ENCODE results near the gene LRATD1. TPM values are rescaled to one million over a fixed set of nuclear protein-coding genes. Genes with fewer than 3 reads are reported as not detected.
A peak's percentile ranks its signal among the peaks of the same experiment; 100 is the strongest.

LRATD1 gene
- total and polyA plus RNA-seq, 2 experiments from 2014 or later: 42.1 to 49.9 TPM

GRCh38 chr2:14634182-14634488 lies 1.6 kb downstream of the LRATD1 start:
- Histone ChIP-seq H3K27ac (peak overlapping the region; percentile 57), H3K36me3 (replicated peaks; ENCODE audit: insufficient read depth, low read depth) (no peaks in the 10 kb centered on the region), H2AFZ (peak overlapping the region; percentile 56), H3K9me2 (replicated peaks; ENCODE audit: insufficient read depth) (no peaks in the 10 kb centered on the region), H3K4me2 (peak overlapping the region; percentile 96), H3K4me3 (peak overlapping the region; percentile 47), H3K27me3 (peaks cover 13% of the 10 kb centered on the region), H3K4me1 (ENCODE audit: insufficient read depth) (peaks cover 8% of the 10 kb centered on the region), H4K20me1 (ENCODE audit: insufficient read depth, poor library complexity, severe bottlenecking) (peaks cover 8% of the 10 kb centered on the region), H3K9me3 (ENCODE audit: low read depth) (no peaks in the 10 kb centered on the region), H3K79me2 (peaks cover 43% of the 10 kb centered on the region)
- TF ChIP-seq EZH2 (IDR thresholded peaks at IDR 0.05; ENCODE audit: borderline replicate concordance) (no peak), EZH2phosphoT487 (IDR thresholded peaks at IDR 0.05; ENCODE audit: low read depth, severe bottlenecking, unreplicated experiment) (no peak)
- TF ChIP-seq, protein P1, sequence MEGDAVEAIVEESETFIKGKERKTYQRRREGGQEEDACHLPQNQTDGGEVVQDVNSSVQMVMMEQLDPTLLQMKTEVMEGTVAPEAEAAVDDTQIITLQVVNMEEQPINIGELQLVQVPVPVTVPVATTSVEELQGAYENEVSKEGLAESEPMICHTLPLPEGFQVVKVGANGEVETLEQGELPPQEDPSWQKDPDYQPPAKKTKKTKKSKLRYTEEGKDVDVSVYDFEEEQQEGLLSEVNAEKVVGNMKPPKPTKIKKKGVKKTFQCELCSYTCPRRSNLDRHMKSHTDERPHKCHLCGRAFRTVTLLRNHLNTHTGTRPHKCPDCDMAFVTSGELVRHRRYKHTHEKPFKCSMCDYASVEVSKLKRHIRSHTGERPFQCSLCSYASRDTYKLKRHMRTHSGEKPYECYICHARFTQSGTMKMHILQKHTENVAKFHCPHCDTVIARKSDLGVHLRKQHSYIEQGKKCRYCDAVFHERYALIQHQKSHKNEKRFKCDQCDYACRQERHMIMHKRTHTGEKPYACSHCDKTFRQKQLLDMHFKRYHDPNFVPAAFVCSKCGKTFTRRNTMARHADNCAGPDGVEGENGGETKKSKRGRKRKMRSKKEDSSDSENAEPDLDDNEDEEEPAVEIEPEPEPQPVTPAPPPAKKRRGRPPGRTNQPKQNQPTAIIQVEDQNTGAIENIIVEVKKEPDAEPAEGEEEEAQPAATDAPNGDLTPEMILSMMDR (IDR thresholded peaks at IDR 0.05; ENCODE audit: poor library complexity): no peak
- 2% methylated on average over 28 of the region's 31 CpGs for WGBS (ENCODE audit: low lambda C conversion rate, missing lambda C conversion rate)
- DNase-seq (ENCODE audit: low spot score): no peak

- H3K9me3 ChIP-seq (ENCODE audit: low read depth): no peaks in the 10 kb centered on the region
- H3K4me1 ChIP-seq (ENCODE audit: insufficient read depth): peaks cover 8% of the 10 kb centered on the region
- peak; percentile 91 for DNase-seq (ENCODE audit: low spot score)
- H3K9me2 ChIP-seq (replicated peaks; ENCODE audit: insufficient read depth): no peaks in the 10 kb centered on the region
- 1% methylated on average over 45 of the region's 81 CpGs for WGBS (ENCODE audit: low lambda C conversion rate, missing lambda C conversion rate)
- peak overlapping the region; percentile 56 for H2AFZ ChIP-seq
- H3K4me2 ChIP-seq: peak overlapping the region; percentile 96
- peaks cover 43% of the 10 kb centered on the region for H3K79me2 ChIP-seq
- peak overlapping the region; percentile 79 for H3K4me3 ChIP-seq
- H3K27ac ChIP-seq: peak overlapping the region; percentile 70
- peaks cover 8% of the 10 kb centered on the region for H4K20me1 ChIP-seq (ENCODE audit: insufficient read depth, poor library complexity, severe bottlenecking)
- no peaks in the 10 kb centered on the region for H3K36me3 ChIP-seq (replicated peaks; ENCODE audit: insufficient read depth, low read depth)
- no peak for TF ChIP-seq EZH2 (IDR thresholded peaks at IDR 0.05; ENCODE audit: borderline replicate concordance)
- TF ChIP-seq, protein P1 (IDR thresholded peaks at IDR 0.05; ENCODE audit: poor library complexity): peak; percentile 75
- TF ChIP-seq EZH2phosphoT487 (IDR thresholded peaks at IDR 0.05; ENCODE audit: low read depth, severe bottlenecking, unreplicated experiment): no peak
- peaks cover 13% of the 10 kb centered on the region for H3K27me3 ChIP-seq
Measured at GRCh38 chr2:14634489-14635390, 2.2 kb downstream of the LRATD1 start.

- Histone ChIP-seq H3K79me2 (peaks cover 43% of the 10 kb centered on the region), H3K36me3 (replicated peaks; ENCODE audit: insufficient read depth, low read depth) (no peaks in the 10 kb centered on the region), H3K4me2 (peak overlapping the region; percentile 96), H3K9me3 (ENCODE audit: low read depth) (no peaks in the 10 kb centered on the region), H3K9me2 (replicated peaks; ENCODE audit: insufficient read depth) (no peaks in the 10 kb centered on the region), H4K20me1 (ENCODE audit: insufficient read depth, poor library complexity, severe bottlenecking) (peaks cover 8% of the 10 kb centered on the region), H3K4me3 (peak overlapping the region; percentile 79), H2AFZ (peak overlapping the region; percentile 56), H3K4me1 (ENCODE audit: insufficient read depth) (peaks cover 8% of the 10 kb centered on the region), H3K27ac (peak overlapping the region; percentile 70), H3K27me3 (peaks cover 10% of the 10 kb centered on the region)
- TF ChIP-seq, protein P1 (IDR thresholded peaks at IDR 0.05; ENCODE audit: poor library complexity): peak; percentile 23
- no peak for TF ChIP-seq EZH2phosphoT487 (IDR thresholded peaks at IDR 0.05; ENCODE audit: low read depth, severe bottlenecking, unreplicated experiment)
- peak; percentile 75 for DNase-seq (ENCODE audit: low spot score)
- 0% methylated on average over 23 of the region's 24 CpGs for WGBS (ENCODE audit: low lambda C conversion rate, missing lambda C conversion rate)
Measured at GRCh38 chr2:14635391-14635871, 2.9 kb downstream of the LRATD1 start.

All from hepatocyte (in vitro differentiated cells).